Common myeloid progenitor, CD34-positive (primary cell): Measurements from ENCODE around the gene RNF5.

Experiments
- CTCF ChIA-PET: fragments of 350-600 bp; sonication (Branson Sonifier 250); formaldehyde crosslinking; loops from one replicate; lab custom pipeline; 2021; ENCODE audit warnings: antibody characterized with exemption; lab: Charles Lee
- POLR2A ChIA-PET: fragments of 350-600 bp; sonication (Branson Sonifier 250); formaldehyde crosslinking; loops from one replicate; lab custom pipeline; 2021; ENCODE audit warnings: antibody characterized with exemption; lab: Charles Lee
- DNase-seq, 3 donors: peaks; one replicate each; pipeline versions ENCODE4 v3.0.0 to v3.0.0-alpha.2; 2013
- H3K27ac ChIP-seq, 2 experiments: 1 replicate in 1 of 2; 2 replicates in 1 of 2; pipeline ENCODE4 v1.7.0; 2013; ENCODE audit warnings: inconsistent platforms in 2 of 2, low read length in 2 of 2, mild to moderate bottlenecking in 2 of 2, low read depth in 1 of 2, moderate library complexity in 1 of 2; ENCODE audit not compliant: severe bottlenecking in 2 of 2, insufficient read depth in 1 of 2, poor library complexity in 1 of 2
- H3K27me3 ChIP-seq, 5 experiments: replicated peaks in 2 of 5; 1 replicate in 3 of 5; 2 replicates in 2 of 5; pipeline versions ENCODE4 v1.6.1 to v1.7.0; 2013; ENCODE audit warnings: low read length in 4 of 5, mild to moderate bottlenecking in 2 of 5, moderate library complexity in 2 of 5, inconsistent platforms in 1 of 5; ENCODE audit not compliant: insufficient read depth in 5 of 5, control insufficient read depth in 4 of 5
- H3K36me3 ChIP-seq, 4 experiments: 1 replicate in 2 of 4; 2 replicates in 2 of 4; pipeline versions ENCODE4 v1.6.1 to v1.7.0; 2013; ENCODE audit warnings: low read length in 3 of 4, control low read depth in 1 of 4, mild to moderate bottlenecking in 1 of 4; ENCODE audit not compliant: control insufficient read depth in 4 of 4, insufficient read depth in 4 of 4
- H3K4me1 ChIP-seq, 4 experiments: 1 replicate in 3 of 4; 2 replicates in 1 of 4; pipeline versions ENCODE4 v1.6.1 to v1.7.1; 2013; ENCODE audit warnings: low read length in 3 of 4, mild to moderate bottlenecking in 3 of 4, control low read depth in 1 of 4, inconsistent platforms in 1 of 4, moderate library complexity in 1 of 4; ENCODE audit not compliant: control insufficient read depth in 4 of 4, insufficient read depth in 4 of 4; ENCODE audit errors: control extremely low read depth in 1 of 4
- H3K4me3 ChIP-seq, 7 experiments: 1 replicate in 4 of 7; 2 replicates in 3 of 7; pipeline versions ENCODE4 v1.5.1 to v1.7.0; 2013; ENCODE audit warnings: mild to moderate bottlenecking in 7 of 7, low read length in 6 of 7, moderate library complexity in 6 of 7, inconsistent platforms in 2 of 7, low read depth in 2 of 7, control low read depth in 1 of 7; ENCODE audit not compliant: insufficient read depth in 4 of 7, control insufficient read depth in 1 of 7; ENCODE audit errors: extremely low read depth in 1 of 7
- H3K9me3 ChIP-seq, 5 experiments: 1 replicate in 4 of 5; 2 replicates in 1 of 5; pipeline versions ENCODE4 v1.6.1 to v1.7.1; 2013; ENCODE audit warnings: low read length in 4 of 5, mild to moderate bottlenecking in 2 of 5, inconsistent platforms in 1 of 5, low read depth in 1 of 5, moderate library complexity in 1 of 5; ENCODE audit not compliant: control insufficient read depth in 4 of 5, insufficient read depth in 2 of 5; ENCODE audit errors: control extremely low read depth in 1 of 5
- WGBS: methylation state at CpG from one replicate; pipeline ENCODE4 v1.1.5; 2013; ENCODE audit not compliant: insufficient coverage; 5-methylcytosine and 5-hydroxymethylcytosine counted together

Gene RNF5

GRCh38 chr6:32151863-32152768 is 26.1 kb upstream of the RNF5 start, which contains the start of gene PRRT1:
Gene PRRT1 (minus strand): TSS chr6:32151939. CDS start chr6:32151827, 112 bp downstream.
- ChIA-PET POLR2A (no interaction called here), CTCF (interaction anchor here (0.7 to 3.0 kb wide), 5 partner anchors 16 to 44 kb away, joined by 3 to 13 read pairs (median 3); partner anchors contain the start of gene FKBPL)
- WGBS = 33% methylated on average over 1 of the region's 24 CpGs
- H3K4me3 ChIP-seq = peak within 1 kb of the TSS in 3 of 7 experiments; percentile 6 to 81 (median 8)
- peak within 1 kb of the TSS in 1 of 2 experiments; percentile 86 for H3K27ac ChIP-seq
- peaks cover 0 to 27% (median 22%) of the 10 kb centered on the region in 5 experiments for H3K27me3 ChIP-seq
- peaks cover 2 to 12% (median 5%) of the 10 kb centered on the region in 4 experiments for H3K36me3 ChIP-seq
- no peak for DNase-seq
- H3K4me1 ChIP-seq = peaks cover 0 to 60% (median 42%) of the 10 kb centered on the region in 4 experiments
- no peaks in the 10 kb centered on the region for H3K9me3 ChIP-seq

- Histone ChIP-seq H3K27ac (peak overlapping the region in 1 of 2 experiments; percentile 86), H3K4me3 (peak overlapping the region in 6 of 7 experiments; percentile 74 to 96 (median 88)), H3K36me3 (peaks cover 5 to 20% (median 12%) of the 10 kb centered on the region in 4 experiments), H3K27me3 (peaks cover 0 to 23% (median 17%) of the 10 kb centered on the region in 5 experiments), H3K4me1 (peaks cover 0 to 58% (median 40%) of the 10 kb centered on the region in 4 experiments), H3K9me3 (no peaks in the 10 kb centered on the region)
- ChIA-PET POLR2A (no interaction called here), CTCF (interaction anchor here (0.6 to 3.0 kb wide), 6 partner anchors 16 to 43 kb away, joined by 3 to 13 read pairs (median 3); partner anchors contain the start of genes FKBPL and GPSM3)
- WGBS = 92% methylated on average over 15 of the region's 35 CpGs
- peak in 2 of 3 donors; percentile 61 to 71 for DNase-seq
These were observed 25.2 kb upstream of the RNF5 start for GRCh38 chr6:32152769-32153563.

GRCh38 chr6:32153564-32154513 is 24.4 kb upstream of the RNF5 start, which contains the start of gene PPT2:
Gene PPT2 (plus strand): TSS chr6:32154141. CDS start chr6:32154595, 454 bp downstream.
- H3K27me3 ChIP-seq = peaks cover 0 to 21% (median 12%) of the 10 kb centered on the region in 5 experiments
- POLR2A ChIA-PET = interaction anchor here (0.8 to 1.1 kb wide), 2 partner anchors 36 to 39 kb away, joined by 3 to 4 read pairs; partner anchors contain the start of genes GPSM3 and PBX2
- H3K4me3 ChIP-seq = peak within 1 kb of the TSS; percentile 53 to 96 (median 85)
- H3K36me3 ChIP-seq = peaks cover 5 to 28% (median 18%) of the 10 kb centered on the region in 4 experiments
- peak; percentile 93 to 97 (median 97) for DNase-seq
- CTCF ChIA-PET = interaction anchor here (0.6 to 3.0 kb wide), 8 partner anchors 11 to 39 kb away, joined by 3 to 18 read pairs (median 6); partner anchors contain the start of genes EGFL8, FKBPL and GPSM3
- WGBS = 2% methylated on average over 34 of the region's 52 CpGs
- no peaks in the 10 kb centered on the region for H3K9me3 ChIP-seq
- peak within 1 kb of the TSS; percentile 86 to 88 for H3K27ac ChIP-seq
- H3K4me1 ChIP-seq = peaks cover 0 to 51% (median 36%) of the 10 kb centered on the region in 4 experiments

- Histone ChIP-seq H3K4me3 (peak overlapping the region; percentile 53 to 96 (median 85)), H3K36me3 (peaks cover 5 to 31% (median 19%) of the 10 kb centered on the region in 4 experiments), H3K27me3 (peaks cover 0 to 15% (median 10%) of the 10 kb centered on the region in 5 experiments), H3K27ac (peak overlapping the region; percentile 86 to 88), H3K4me1 (peaks cover 0 to 47% (median 34%) of the 10 kb centered on the region in 4 experiments), H3K9me3 (no peaks in the 10 kb centered on the region)
- DNase-seq = peak; percentile 77 to 90 (median 85)
- POLR2A ChIA-PET = interaction anchor here (0.8 to 1.1 kb wide), 2 partner anchors 36 to 38 kb away, joined by 3 to 4 read pairs; partner anchors contain the start of genes GPSM3 and PBX2
- 3% methylated on average over 27 of the region's 34 CpGs for WGBS
- CTCF ChIA-PET = interaction anchor here (1.1 to 1.3 kb wide), 5 partner anchors 11 to 37 kb away, joined by 3 to 18 read pairs (median 8); partner anchors contain the start of genes EGFL8 and FKBPL
These were observed 23.6 kb upstream of the RNF5 start for GRCh38 chr6:32154514-32155161.

GRCh38 chr6:32156891-32157290 is 21.3 kb upstream of the RNF5 start:
- no peak overlapping the region for H3K4me3 ChIP-seq
- DNase-seq = no peak
- POLR2A ChIA-PET = interaction anchor here (0.6 to 1.2 kb wide), 2 partner anchors 9 to 30 kb away, joined by 3 to 4 read pairs; no protein-coding TSS in a partner anchor
- H3K9me3 ChIP-seq = no peaks in the 10 kb centered on the region
- H3K4me1 ChIP-seq = peaks cover 0 to 34% (median 31%) of the 10 kb centered on the region in 4 experiments
- peaks cover 5 to 31% (median 19%) of the 10 kb centered on the region in 4 experiments for H3K36me3 ChIP-seq
- peaks cover 0 to 1% (median 0%) of the 10 kb centered on the region in 5 experiments for H3K27me3 ChIP-seq
- CTCF ChIA-PET = no interaction called here
- 96% methylated on average over 4 of the region's 9 CpGs for WGBS
- H3K27ac ChIP-seq = no peak overlapping the region
